HepG2 (cell line): ENCODE measurements around the gene DGKB. TPM values are rescaled to one million over a fixed set of nuclear protein-coding genes. Genes with fewer than 3 reads are reported as not detected.

Experiments used
- ATAC-seq: fragments of 200-7000 bp; cut with Tn5 transposase; 3 replicates; pipeline ENCODE4 v1.9.1; 2020; ENCODE audit warnings: mild to moderate bottlenecking, moderate library complexity
- BruUV-seq: library from RNA; stranded (reverse); fragments of 400-500 nt; replicated peaks from 2 replicates; lab custom pipeline; 2021; lab: Mats Ljungman, UMichigan
- CTCF ChIA-PET: fragments of 300-600 bp; formaldehyde crosslinking; extraction: SDS; loops from one replicate; lab custom pipeline; 2021; ENCODE audit warnings: low total read pairs, inconsistent platforms, low intra/inter-chr PET ratio; lab: Yijun Ruan, JAX
- POLR2A ChIA-PET: fragments of 350-600 bp; sonication (Branson Sonifier 250); formaldehyde crosslinking; loops from one replicate; lab custom pipeline; 2020; ENCODE audit warnings: antibody characterized with exemption, inconsistent platforms; lab: Yijun Ruan, JAX
- DNase-seq: peaks from one replicate; pipeline ENCODE4 v3.0.0-alpha.2; 2015; ENCODE audit warnings: low spot score
- FAIRE-seq: peaks from 3 replicates; lab custom pipeline; 2011; peaks lifted over from hg19 to GRCh38; lab: Jason Lieb, UNC
- H2AFZ ChIP-seq: one replicate; pipeline ENCODE4 v1.6.1; 2011; ENCODE audit warnings: low read length, inconsistent platforms
- H3K27ac ChIP-seq: fragments of 300-600 bp; 3 replicates; pipeline ENCODE4 v1.8.0; 2011; ENCODE audit warnings: mixed run types, mild to moderate bottlenecking, mixed read lengths, low read length, inconsistent platforms; ENCODE audit not compliant: insufficient read depth; ENCODE audit errors: extremely low read length
- H3K27me3 ChIP-seq, 2 experiments: fragments of 200-600 bp in 1 of 2; 2 replicates in 1 of 2; 3 replicates in 1 of 2; pipeline versions ENCODE4 v1.6.0 to v1.8.0; 2011; ENCODE audit warnings: low read length in 2 of 2, mild to moderate bottlenecking in 2 of 2, moderate library complexity in 2 of 2, inconsistent platforms in 1 of 2; ENCODE audit not compliant: insufficient read depth in 2 of 2, control insufficient read depth in 1 of 2
- H3K36me3 ChIP-seq, 2 experiments: fragments of 200-600 bp in 1 of 2; replicated peaks in 1 of 2; 2 replicates in 1 of 2; 3 replicates in 1 of 2; pipeline versions ENCODE4 v1.5.1 to v1.8.0; 2011; ENCODE audit warnings: low read length in 2 of 2, inconsistent platforms in 1 of 2; ENCODE audit not compliant: insufficient read depth in 2 of 2, control insufficient read depth in 1 of 2
- H3K4me1 ChIP-seq: 2 replicates; pipeline ENCODE4 v1.5.1; 2012; ENCODE audit warnings: low read length, inconsistent platforms; ENCODE audit not compliant: insufficient read depth
- H3K4me2 ChIP-seq: 2 replicates; pipeline ENCODE4 v1.6.0; 2011; ENCODE audit warnings: low read depth, low read length, inconsistent platforms
- H3K4me3 ChIP-seq, 3 experiments: fragments of 200-600 bp in 1 of 3; sonication (generic), shearing (Covaris generic) in 1 of 3; replicated peaks in 1 of 3; 2 replicates each; pipeline ENCODE4 v1.5.1; 2011 to 2016; ENCODE audit warnings: low read length in 3 of 3, inconsistent platforms in 2 of 3, low read depth in 2 of 3, mild to moderate bottlenecking in 2 of 3, control low read depth in 1 of 3, mixed read lengths in 1 of 3; ENCODE audit not compliant: insufficient read depth in 1 of 3
- H3K79me2 ChIP-seq: one replicate; pipeline ENCODE4 v1.6.1; 2011; ENCODE audit warnings: low read length, inconsistent platforms; ENCODE audit not compliant: insufficient read depth
- H3K9ac ChIP-seq: 2 replicates; pipeline ENCODE4 v1.6.0; 2011; ENCODE audit warnings: mild to moderate bottlenecking, low read depth, low read length, inconsistent platforms; ENCODE audit not compliant: insufficient read depth
- H3K9me3 ChIP-seq: 2 replicates; pipeline ENCODE4 v1.5.1; 2012; ENCODE audit warnings: mild to moderate bottlenecking, low read length
- H4K20me1 ChIP-seq: 2 replicates; pipeline ENCODE4 v1.6.0; 2011; ENCODE audit warnings: inconsistent platforms, mild to moderate bottlenecking, low read length, moderate library complexity; ENCODE audit not compliant: insufficient read depth
- ATRX ChIP-seq: sonication (generic); formaldehyde crosslinking; IDR thresholded peaks from 2 replicates; pipeline ENCODE4 v1.4.0; 2020; ENCODE audit warnings: missing genetic modification reagents, borderline replicate concordance
- FOXK1 ChIP-seq: sonication (generic); formaldehyde crosslinking; IDR thresholded peaks from 2 replicates; pipeline ENCODE4 v1.4.0; 2020; ENCODE audit warnings: low read depth, missing genetic modification reagents, borderline replicate concordance
- FOXO1 ChIP-seq: sonication (generic); formaldehyde crosslinking; IDR thresholded peaks from 2 replicates; pipeline ENCODE4 v1.4.0; 2020; ENCODE audit warnings: missing genetic modification reagents
- KLF6 ChIP-seq: IDR thresholded peaks from 2 replicates; pipeline ENCODE4 v1.8.0; 2016; ENCODE audit warnings: missing biosample characterization, missing genetic modification reagents
- NR1H2 ChIP-seq: sonication (generic); formaldehyde crosslinking; IDR thresholded peaks from 2 replicates; pipeline ENCODE4 v1.8.1; 2022; ENCODE audit warnings: low read depth, missing genetic modification reagents, borderline replicate concordance
- PITX1 ChIP-seq: sonication (generic); formaldehyde crosslinking; IDR thresholded peaks from 2 replicates; pipeline ENCODE4 v1.5.1; 2020; ENCODE audit warnings: mild to moderate bottlenecking, missing genetic modification reagents
- SPEN ChIP-seq: sonication (generic); formaldehyde crosslinking; IDR thresholded peaks from 2 replicates; pipeline ENCODE4 v1.5.1; 2020; ENCODE audit warnings: low read depth, mild to moderate bottlenecking, missing genetic modification reagents
- TBL1XR1 ChIP-seq: fragments of 150-350 bp; IDR thresholded peaks from 2 replicates; pipeline ENCODE4 v1.6.1; 2014; ENCODE audit warnings: borderline replicate concordance, low read length; ENCODE audit not compliant: partially characterized antibody
- XBP1 ChIP-seq: sonication (generic); formaldehyde crosslinking; IDR thresholded peaks from 2 replicates; pipeline ENCODE4 v1.5.0; 2020; ENCODE audit warnings: missing genetic modification reagents
- ZNF251 ChIP-seq: sonication (generic); formaldehyde crosslinking; IDR thresholded peaks from 2 replicates; pipeline ENCODE4 v1.9.0; 2021; ENCODE audit warnings: mild to moderate bottlenecking, missing genetic modification reagents
- ZNF550 ChIP-seq: sonication (generic); formaldehyde crosslinking; IDR thresholded peaks from 2 replicates; pipeline ENCODE4 v1.4.0; 2020; ENCODE audit warnings: mild to moderate bottlenecking, missing genetic modification reagents, borderline replicate concordance
- ZNF782 ChIP-seq: sonication (generic); formaldehyde crosslinking; IDR thresholded peaks from 2 replicates; pipeline ENCODE4 v1.4.0; 2020; ENCODE audit warnings: missing genetic modification reagents, mild to moderate bottlenecking, borderline replicate concordance
- WGBS: methylation state at CpG from one replicate; pipeline ENCODE4 v1.1.6; 2017; ENCODE audit warnings: low lambda C conversion rate; 5-methylcytosine and 5-hydroxymethylcytosine counted together
- in situ Hi-C: cut with HindIII; loops from 2 replicates; pipeline ENCODE4 v1.10.0; 2017; ENCODE audit warnings: low pct_unique_long_range_greater_than_20kb; ENCODE audit not compliant: extremely low pct_ligation_motif_present
- intact Hi-C: fragments of 100-400 bp; cut with micrococcal nuclease; formaldehyde crosslinking; loops from one replicate; pipeline ENCODE4 v1.10.0; 2022; ENCODE audit not compliant: unreplicated experiment
- polyA plus RNA-seq, 8 experiments: library from polyadenylated mRNA; depleted of rRNA in 3 of 8; stranded (reverse) in 7 of 8; unstranded in 1 of 8; fragments of >200 nt; fragmentation: Illumina TruSeq in 4 of 8; extraction: Trizol in 4 of 8; gene quantifications; 2 replicates each; pipeline versions ENCODE4 v1.2.1 to v1.2.3, GENCODE V29; 2011 to 2016; ENCODE audit warnings: low read depth in 4 of 8, missing spikeins in 1 of 8, mixed read lengths in 1 of 8; ENCODE audit not compliant: insufficient read depth in 1 of 8
- total RNA-seq, 5 experiments: library from RNA; depleted of rRNA; stranded (reverse); fragments of >200 nt; fragmentation: Illumina TruSeq; extraction: Trizol; gene quantifications; 2 replicates each; pipeline ENCODE4 v1.2.3, GENCODE V29; 2016; ENCODE audit warnings: low read depth in 1 of 5
- TF ChIP-seq, protein P1 (sequence below): sonication (generic); formaldehyde crosslinking; IDR thresholded peaks from 2 replicates; pipeline ENCODE4 v1.5.0; 2020; ENCODE audit warnings: mild to moderate bottlenecking, missing genetic modification reagents
- TF ChIP-seq, protein P2 (sequence below): sonication (generic); formaldehyde crosslinking; IDR thresholded peaks from 2 replicates; pipeline ENCODE4 v1.8.0; 2022; ENCODE audit warnings: mild to moderate bottlenecking, missing genetic modification reagents; ENCODE audit not compliant: insufficient replicate concordance

The DGKB gene
- total and polyA plus RNA-seq, 2 of the 13 experiments (the other 11 are each of a cell fraction or from before 2014, with no cell fraction given) = not detected

DNA sequence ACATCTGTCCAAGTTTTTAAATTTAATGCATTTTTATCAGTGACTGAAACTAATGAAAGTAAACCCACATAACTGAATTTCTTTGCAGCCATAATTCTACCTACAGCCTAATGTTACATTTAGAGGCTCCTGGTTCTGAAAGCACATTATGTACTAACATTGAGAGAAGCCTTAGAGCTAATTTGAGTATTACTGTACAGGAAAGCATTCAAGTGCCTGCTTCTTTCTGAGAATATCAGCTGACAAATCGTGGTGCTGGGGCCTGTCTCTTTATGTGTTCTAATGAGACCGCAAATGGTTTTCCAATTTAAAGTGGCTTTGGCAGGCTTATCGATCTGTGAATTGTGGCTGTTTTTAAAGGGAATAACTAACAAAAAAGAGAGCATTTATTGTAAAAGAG lies 32.3 kb upstream of the DGKB start (continued):
- TF ChIP-seq ZNF782 = no peak
- no peak for TF ChIP-seq XBP1 (CRISPR knock-in tag)
- no peak for TF ChIP-seq NR1H2 (CRISPR knock-in tag)
- TF ChIP-seq, all 625 proteins: peak for 0

- H4K20me1 ChIP-seq = no peaks in the 10 kb centered on the region
- WGBS = 27% methylated on average over 4 of the region's 4 CpGs
- intact Hi-C loops = no loop called here
- ChIA-PET POLR2A (no interaction called here), CTCF (no interaction called here)
- no peaks in the 10 kb centered on the region for H3K36me3 ChIP-seq
- in situ Hi-C loops = no loop called here
- FAIRE-seq (no peak), DNase-seq (no peak), ATAC-seq (no peak)
- H3K27me3 ChIP-seq = no peaks in the 10 kb centered on the region
- H3K27ac ChIP-seq = no peak overlapping the region
- no peak overlapping the region for H3K4me2 ChIP-seq
- no peaks in the 10 kb centered on the region for H3K79me2 ChIP-seq
- no peak overlapping the region for H2AFZ ChIP-seq
- no TSS peak for BruUV-seq
- no peak overlapping the region for H3K4me3 ChIP-seq
- no peak overlapping the region for H3K9ac ChIP-seq
- no peaks in the 10 kb centered on the region for H3K4me1 ChIP-seq
- H3K9me3 ChIP-seq = 0 out of 2 replicates have a peak, but pooled peaks cover 4% of the 10 kb centered on the region
- TF ChIP-seq, protein P1, sequence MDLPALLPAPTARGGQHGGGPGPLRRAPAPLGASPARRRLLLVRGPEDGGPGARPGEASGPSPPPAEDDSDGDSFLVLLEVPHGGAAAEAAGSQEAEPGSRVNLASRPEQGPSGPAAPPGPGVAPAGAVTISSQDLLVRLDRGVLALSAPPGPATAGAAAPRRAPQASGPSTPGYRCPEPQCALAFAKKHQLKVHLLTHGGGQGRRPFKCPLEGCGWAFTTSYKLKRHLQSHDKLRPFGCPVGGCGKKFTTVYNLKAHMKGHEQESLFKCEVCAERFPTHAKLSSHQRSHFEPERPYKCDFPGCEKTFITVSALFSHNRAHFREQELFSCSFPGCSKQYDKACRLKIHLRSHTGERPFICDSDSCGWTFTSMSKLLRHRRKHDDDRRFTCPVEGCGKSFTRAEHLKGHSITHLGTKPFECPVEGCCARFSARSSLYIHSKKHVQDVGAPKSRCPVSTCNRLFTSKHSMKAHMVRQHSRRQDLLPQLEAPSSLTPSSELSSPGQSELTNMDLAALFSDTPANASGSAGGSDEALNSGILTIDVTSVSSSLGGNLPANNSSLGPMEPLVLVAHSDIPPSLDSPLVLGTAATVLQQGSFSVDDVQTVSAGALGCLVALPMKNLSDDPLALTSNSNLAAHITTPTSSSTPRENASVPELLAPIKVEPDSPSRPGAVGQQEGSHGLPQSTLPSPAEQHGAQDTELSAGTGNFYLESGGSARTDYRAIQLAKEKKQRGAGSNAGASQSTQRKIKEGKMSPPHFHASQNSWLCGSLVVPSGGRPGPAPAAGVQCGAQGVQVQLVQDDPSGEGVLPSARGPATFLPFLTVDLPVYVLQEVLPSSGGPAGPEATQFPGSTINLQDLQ (CRISPR knock-in tag) = no peak
- TF ChIP-seq SPEN (CRISPR knock-in tag) = no peak
- no peak for TF ChIP-seq ZNF550 (CRISPR knock-in tag)
- TF ChIP-seq FOXK1 (CRISPR knock-in tag) = no peak
- no peak for TF ChIP-seq FOXO1 (CRISPR knock-in tag)
- TF ChIP-seq KLF6 (CRISPR knock-in tag) = no peak
- TF ChIP-seq ATRX (CRISPR knock-in tag) = no peak
- TF ChIP-seq, protein P2, sequence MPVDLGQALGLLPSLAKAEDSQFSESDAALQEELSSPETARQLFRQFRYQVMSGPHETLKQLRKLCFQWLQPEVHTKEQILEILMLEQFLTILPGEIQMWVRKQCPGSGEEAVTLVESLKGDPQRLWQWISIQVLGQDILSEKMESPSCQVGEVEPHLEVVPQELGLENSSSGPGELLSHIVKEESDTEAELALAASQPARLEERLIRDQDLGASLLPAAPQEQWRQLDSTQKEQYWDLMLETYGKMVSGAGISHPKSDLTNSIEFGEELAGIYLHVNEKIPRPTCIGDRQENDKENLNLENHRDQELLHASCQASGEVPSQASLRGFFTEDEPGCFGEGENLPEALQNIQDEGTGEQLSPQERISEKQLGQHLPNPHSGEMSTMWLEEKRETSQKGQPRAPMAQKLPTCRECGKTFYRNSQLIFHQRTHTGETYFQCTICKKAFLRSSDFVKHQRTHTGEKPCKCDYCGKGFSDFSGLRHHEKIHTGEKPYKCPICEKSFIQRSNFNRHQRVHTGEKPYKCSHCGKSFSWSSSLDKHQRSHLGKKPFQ (CRISPR knock-in tag) = no peak
- TF ChIP-seq ZNF251 (CRISPR knock-in tag) = no peak
- no peak for TF ChIP-seq TBL1XR1
- no peak for TF ChIP-seq PITX1
Measured at GRCh38 chr7:14931511-14932215, 29.1 kb upstream of the DGKB start.
